ENCODE measurements around the gene UBC.

DNA sequence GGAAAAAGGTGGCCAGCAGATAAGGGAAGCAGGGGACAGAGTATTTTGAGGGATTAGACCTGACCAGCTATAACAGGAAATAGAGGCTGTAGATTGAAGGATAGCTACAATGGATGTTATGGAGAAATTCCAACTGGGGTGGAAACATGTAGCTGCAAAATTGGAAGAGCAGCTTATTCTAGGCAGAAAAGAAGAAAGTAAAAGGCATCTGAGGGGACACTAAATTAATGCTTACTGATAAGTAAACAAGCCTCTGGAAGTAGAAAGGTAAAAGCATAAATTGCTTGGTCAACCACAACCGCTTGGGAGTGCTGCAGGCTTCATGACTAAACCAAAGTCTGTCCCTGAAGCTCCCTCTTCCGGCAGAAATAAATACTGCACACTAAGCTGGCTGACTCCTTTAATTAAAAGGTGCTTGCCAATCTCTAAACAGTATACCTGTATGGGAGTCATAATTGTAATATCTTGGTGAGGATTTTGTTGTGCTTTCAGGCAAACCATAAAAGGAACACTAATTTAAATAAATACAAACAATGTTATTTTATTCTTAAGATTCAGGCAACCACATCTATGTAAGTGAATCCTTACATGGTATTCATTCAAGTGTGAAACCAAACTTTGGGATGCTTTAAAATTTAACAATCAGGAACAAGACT lies 7.7 kb downstream of the UBC start:
- TF ChIP-seq, protein P1, sequence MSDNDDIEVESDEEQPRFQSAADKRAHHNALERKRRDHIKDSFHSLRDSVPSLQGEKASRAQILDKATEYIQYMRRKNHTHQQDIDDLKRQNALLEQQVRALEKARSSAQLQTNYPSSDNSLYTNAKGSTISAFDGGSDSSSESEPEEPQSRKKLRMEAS (IDR thresholded peaks at IDR 0.05; ENCODE audit: low read depth, low read length), result peak; percentile 60
- TF ChIP-seq, protein P2, sequence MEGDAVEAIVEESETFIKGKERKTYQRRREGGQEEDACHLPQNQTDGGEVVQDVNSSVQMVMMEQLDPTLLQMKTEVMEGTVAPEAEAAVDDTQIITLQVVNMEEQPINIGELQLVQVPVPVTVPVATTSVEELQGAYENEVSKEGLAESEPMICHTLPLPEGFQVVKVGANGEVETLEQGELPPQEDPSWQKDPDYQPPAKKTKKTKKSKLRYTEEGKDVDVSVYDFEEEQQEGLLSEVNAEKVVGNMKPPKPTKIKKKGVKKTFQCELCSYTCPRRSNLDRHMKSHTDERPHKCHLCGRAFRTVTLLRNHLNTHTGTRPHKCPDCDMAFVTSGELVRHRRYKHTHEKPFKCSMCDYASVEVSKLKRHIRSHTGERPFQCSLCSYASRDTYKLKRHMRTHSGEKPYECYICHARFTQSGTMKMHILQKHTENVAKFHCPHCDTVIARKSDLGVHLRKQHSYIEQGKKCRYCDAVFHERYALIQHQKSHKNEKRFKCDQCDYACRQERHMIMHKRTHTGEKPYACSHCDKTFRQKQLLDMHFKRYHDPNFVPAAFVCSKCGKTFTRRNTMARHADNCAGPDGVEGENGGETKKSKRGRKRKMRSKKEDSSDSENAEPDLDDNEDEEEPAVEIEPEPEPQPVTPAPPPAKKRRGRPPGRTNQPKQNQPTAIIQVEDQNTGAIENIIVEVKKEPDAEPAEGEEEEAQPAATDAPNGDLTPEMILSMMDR (IDR thresholded peaks at IDR 0.05; ENCODE audit: low read depth, low read length), result peak; percentile 100
- TF ChIP-seq POLR2A (IDR thresholded peaks at IDR 0.05; ENCODE audit: extremely low read depth, insufficient read length) (no peak), MYC (IDR thresholded peaks at IDR 0.05; ENCODE audit: low read depth, low read length) (peak; percentile 70; the same call in 1 of the 2 replicates)
